ENCODE data around the gene DLG1. TPM values are rescaled to one million over a fixed set of nuclear protein-coding genes. Genes with fewer than 3 reads are reported as not detected.

Gene DLG1
- total RNA-seq, 1 donor from 2014 or later = 56.7 TPM

- DNase-seq (ENCODE audit: low read depth in 2 of 2) = no peak
Observed at GRCh38 chr3:197248341-197248740, 50.1 kb downstream of the DLG1 start.

- no peak for DNase-seq (ENCODE audit: low read depth in 2 of 2)
Observed at GRCh38 chr3:197244751-197245150, 53.7 kb downstream of the DLG1 start.

- DNase-seq (ENCODE audit: low read depth in 2 of 2) = no peak
Observed at GRCh38 chr3:197242784-197243432, 55.5 kb downstream of the DLG1 start.

- no peak for DNase-seq (ENCODE audit: low read depth in 2 of 2)
Observed at GRCh38 chr3:197241173-197241572, 57.2 kb downstream of the DLG1 start.

- peak; percentile 41 to 61 for DNase-seq (ENCODE audit: low read depth in 2 of 2)
Observed at GRCh38 chr3:197239857-197240256, 58.6 kb downstream of the DLG1 start.

- no peak for DNase-seq (ENCODE audit: low read depth in 2 of 2)
Observed at GRCh38 chr3:197238842-197239241, 59.6 kb downstream of the DLG1 start.

- no peak for DNase-seq (ENCODE audit: low read depth in 2 of 2)
Observed at GRCh38 chr3:197237897-197238296, 60.5 kb downstream of the DLG1 start.

GRCh38 chr3:197236362-197236761 lies 62.0 kb downstream of the DLG1 start:
- no peak for DNase-seq (ENCODE audit: low read depth in 2 of 2)

- no peak for DNase-seq (ENCODE audit: low read depth in 2 of 2)
Observed at GRCh38 chr3:197234947-197235914, 63.2 kb downstream of the DLG1 start.

GRCh38 chr3:197231321-197231720 lies 67.1 kb downstream of the DLG1 start:
- no peak for DNase-seq (ENCODE audit: low read depth in 2 of 2)

GRCh38 chr3:197229836-197230235 lies 68.6 kb downstream of the DLG1 start:
- DNase-seq (ENCODE audit: low read depth in 2 of 2) = no peak

- DNase-seq (ENCODE audit: low read depth in 2 of 2) = no peak
Observed at GRCh38 chr3:197229178-197229577, 69.2 kb downstream of the DLG1 start.

GRCh38 chr3:197227780-197228574 lies 70.4 kb downstream of the DLG1 start:
- no peak for DNase-seq (ENCODE audit: low read depth in 2 of 2)

GRCh38 chr3:197226179-197226578 lies 72.2 kb downstream of the DLG1 start:
- DNase-seq (ENCODE audit: low read depth in 2 of 2) = no peak

GRCh38 chr3:197225579-197225978 lies 72.8 kb downstream of the DLG1 start:
- no peak for DNase-seq (ENCODE audit: low read depth in 2 of 2)

- DNase-seq (ENCODE audit: low read depth in 2 of 2) = peak; percentile 25 to 56
Observed at GRCh38 chr3:197224034-197224444, 74.4 kb downstream of the DLG1 start.

GRCh38 chr3:197222937-197223370 lies 75.5 kb downstream of the DLG1 start:
- DNase-seq (ENCODE audit: low read depth in 2 of 2) = no peak

- DNase-seq (ENCODE audit: low read depth in 2 of 2) = no peak
Observed at GRCh38 chr3:197219619-197220018, 78.8 kb downstream of the DLG1 start.

GRCh38 chr3:197218210-197218609 lies 80.2 kb downstream of the DLG1 start:
- DNase-seq (ENCODE audit: low read depth in 2 of 2) = no peak

- DNase-seq (ENCODE audit: low read depth in 2 of 2) = no peak
Observed at GRCh38 chr3:197216914-197217313, 81.5 kb downstream of the DLG1 start.

- DNase-seq (ENCODE audit: low read depth in 2 of 2) = peak in 1 of 2 donors; percentile 67
Observed at GRCh38 chr3:197216169-197216860, 82.1 kb downstream of the DLG1 start.

Data from dermis microvascular lymphatic vessel endothelial cell (primary cell).